Dedifferentiated amniotic fluid mesenchymal stem cell (primary cell): ENCODE data around the gene SAXO1.

Experiments used
- DNase-seq: peaks from one replicate; pipeline ENCODE4 v3.0.0-alpha.2; 2016; ENCODE audit errors: extremely low spot score

The SAXO1 gene

GRCh38 chr9:18911714-18912342 is 121.2 kb downstream of the SAXO1 start:
- DNase-seq: no peak

- DNase-seq: no peak
Observed at GRCh38 chr9:18910916-18911315, 122.1 kb downstream of the SAXO1 start.

GRCh38 chr9:18910435-18910834 is 122.6 kb downstream of the SAXO1 start:
- no peak for DNase-seq

- DNase-seq: no peak
Observed at GRCh38 chr9:18909140-18910018, 123.6 kb downstream of the SAXO1 start.

- DNase-seq: no peak
Observed at GRCh38 chr9:18907927-18908625, 124.9 kb downstream of the SAXO1 start.

GRCh38 chr9:18906656-18907395 is 126.2 kb downstream of the SAXO1 start:
- DNase-seq: no peak

GRCh38 chr9:18905883-18906629 is 127.0 kb downstream of the SAXO1 start:
- no peak for DNase-seq

GRCh38 chr9:18905028-18905882 is 127.8 kb downstream of the SAXO1 start:
- no peak for DNase-seq

- no peak for DNase-seq
Observed at GRCh38 chr9:18903450-18903849, 129.6 kb downstream of the SAXO1 start.

- DNase-seq: no peak
Observed at GRCh38 chr9:18896531-18897179, 136.4 kb downstream of the SAXO1 start.

GRCh38 chr9:18896004-18896403 is 137.0 kb downstream of the SAXO1 start:
- DNase-seq: no peak

GRCh38 chr9:18893491-18893890 is 139.5 kb downstream of the SAXO1 start:
- no peak for DNase-seq

- no peak for DNase-seq
Observed at GRCh38 chr9:18893046-18893445, 140.0 kb downstream of the SAXO1 start.

- no peak for DNase-seq
Observed at GRCh38 chr9:18891946-18892670, 140.9 kb downstream of the SAXO1 start.

GRCh38 chr9:18890372-18890771 is 142.6 kb downstream of the SAXO1 start:
- peak; percentile 47 for DNase-seq

GRCh38 chr9:18889550-18889949 is 143.5 kb downstream of the SAXO1 start:
- no peak for DNase-seq

- no peak for DNase-seq
Observed at GRCh38 chr9:18888290-18888689, 144.7 kb downstream of the SAXO1 start.

- no peak for DNase-seq
Observed at GRCh38 chr9:18887546-18887945, 145.5 kb downstream of the SAXO1 start.

- no peak for DNase-seq
Observed at GRCh38 chr9:18881758-18882157, 151.3 kb downstream of the SAXO1 start.
